ENCODE measurements around the gene KNOP1. TPM values are rescaled to one million over a fixed set of nuclear protein-coding genes. Genes with fewer than 3 reads are reported as not detected.

KNOP1 gene
- total RNA-seq, 1 experiment from 2014 or later: 24.5 TPM

DNA sequence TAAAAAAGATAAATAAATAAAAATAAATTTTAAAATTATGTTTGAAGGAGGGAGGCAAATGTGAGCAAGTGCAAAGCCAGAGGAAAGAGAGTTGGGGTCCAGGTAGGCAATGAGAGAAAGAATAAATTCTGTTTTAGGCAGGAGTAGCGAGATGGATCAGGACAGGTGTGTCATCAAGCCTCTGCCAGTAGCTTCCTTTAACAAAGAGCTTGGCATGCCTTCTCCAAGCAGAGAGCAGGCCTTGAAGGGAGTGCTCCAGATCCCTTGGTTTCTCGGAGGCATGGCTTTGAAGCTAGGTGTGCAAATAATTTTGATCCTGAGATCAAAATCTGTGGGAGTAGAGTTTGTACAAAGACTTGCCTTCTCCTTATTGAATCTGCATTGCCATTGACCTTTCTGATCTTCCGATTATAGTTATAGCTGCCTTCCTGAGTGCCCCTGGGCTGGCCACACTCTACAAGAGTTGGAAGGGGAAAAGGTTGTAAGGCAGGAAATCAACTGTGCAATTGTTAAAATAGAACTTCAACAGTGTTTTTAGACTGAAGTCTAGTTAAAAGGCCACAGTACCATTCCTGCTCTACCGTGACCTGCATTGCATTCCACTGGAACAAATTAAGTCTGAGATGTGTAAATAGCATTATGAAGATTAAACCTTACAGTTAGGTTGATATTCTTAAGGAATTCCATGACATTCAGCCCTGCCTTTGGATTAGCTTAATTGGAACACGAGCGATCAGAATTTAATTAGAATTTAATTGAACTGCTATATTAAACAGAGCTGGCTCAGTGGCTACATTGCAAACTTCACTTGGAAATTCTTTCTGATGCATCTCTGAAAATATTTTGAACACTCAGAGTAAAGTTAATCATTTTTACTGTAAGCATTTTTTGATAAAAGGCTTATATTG, 33.7 kb upstream of the KNOP1 start:
- TF ChIP-seq CTCF (IDR thresholded peaks at IDR 0.05; ENCODE audit: unreplicated experiment): no peak
- H3K4me1 Mint-ChIP-seq (ENCODE audit: insufficient read depth, unreplicated experiment): no peaks in the 10 kb centered on the region
- ChIA-PET CTCF (interaction anchor here (0.6 to 1.1 kb wide), 4 partner anchors 11 to 110 kb away, joined by 3 to 5 read pairs (median 4); no protein-coding TSS in a partner anchor), POLR2A (no interaction called here)
- no peak overlapping the region for H3K4me3 Mint-ChIP-seq (ENCODE audit: unreplicated experiment)
- H3K27me3 Mint-ChIP-seq (ENCODE audit: insufficient read depth, unreplicated experiment): no peaks in the 10 kb centered on the region
- no peak for DNase-seq (ENCODE audit: unreplicated experiment)
- no peaks in the 10 kb centered on the region for H3K9me3 Mint-ChIP-seq (ENCODE audit: unreplicated experiment)
- no TSS peak for BruUV-seq (replicated peaks)
- H3K36me3 Mint-ChIP-seq (ENCODE audit: insufficient read depth, unreplicated experiment): peaks cover 6% of the 10 kb centered on the region
- no peak overlapping the region for H3K27ac Mint-ChIP-seq (ENCODE audit: low read depth, unreplicated experiment)
- intact Hi-C loops (cut with micrococcal nuclease): no loop called here

GRCh38 chr16:19749571-19750080, 31.6 kb upstream of the KNOP1 start:
- POLR2A ChIA-PET: no interaction called here
- Mint-ChIP-seq H3K4me3 (ENCODE audit: unreplicated experiment) (no peak overlapping the region), H3K36me3 (ENCODE audit: insufficient read depth, unreplicated experiment) (peaks cover 6% of the 10 kb centered on the region), H3K4me1 (ENCODE audit: insufficient read depth, unreplicated experiment) (no peaks in the 10 kb centered on the region), H3K9me3 (ENCODE audit: unreplicated experiment) (no peaks in the 10 kb centered on the region), H3K27ac (ENCODE audit: low read depth, unreplicated experiment) (no peak overlapping the region), H3K27me3 (ENCODE audit: insufficient read depth, unreplicated experiment) (no peaks in the 10 kb centered on the region)
- DNase-seq (ENCODE audit: unreplicated experiment): no peak
- no peak for TF ChIP-seq CTCF (IDR thresholded peaks at IDR 0.05; ENCODE audit: unreplicated experiment)
- no TSS peak for BruUV-seq (replicated peaks)
- CTCF ChIA-PET: interaction anchor here (0.6 to 1.5 kb wide), 2 partner anchors 14 to 17 kb away, joined by 3 to 6 read pairs; no protein-coding TSS in a partner anchor
- intact Hi-C loops (cut with micrococcal nuclease): no loop called here

- intact Hi-C loops (cut with micrococcal nuclease): no loop called here
- Mint-ChIP-seq H3K4me3 (ENCODE audit: unreplicated experiment) (no peak overlapping the region), H3K4me1 (ENCODE audit: insufficient read depth, unreplicated experiment) (no peaks in the 10 kb centered on the region), H3K9me3 (ENCODE audit: unreplicated experiment) (no peaks in the 10 kb centered on the region), H3K27ac (ENCODE audit: low read depth, unreplicated experiment) (peak overlapping the region; percentile 8), H3K27me3 (ENCODE audit: insufficient read depth, unreplicated experiment) (no peaks in the 10 kb centered on the region), H3K36me3 (ENCODE audit: insufficient read depth, unreplicated experiment) (peaks cover 6% of the 10 kb centered on the region)
- no peak for TF ChIP-seq CTCF (IDR thresholded peaks at IDR 0.05; ENCODE audit: unreplicated experiment)
- ChIA-PET POLR2A (interaction anchor here (0.6 to 0.8 kb wide), 2 partner anchors 30 to 31 kb away, joined by 3 to 4 read pairs; partner anchors contain the start of genes IQCK and KNOP1), CTCF (interaction anchor here (1.5 kb wide), 1 partner anchor 13 kb away, joined by 6 read pairs; no protein-coding TSS in a partner anchor)
- BruUV-seq (replicated peaks): no TSS peak
- peak; percentile 3 for DNase-seq (ENCODE audit: unreplicated experiment)
Measured at GRCh38 chr16:19748389-19749168, 30.6 kb upstream of the KNOP1 start.

GRCh38 chr16:19746561-19746960, 28.5 kb upstream of the KNOP1 start:
- H3K9me3 Mint-ChIP-seq (ENCODE audit: unreplicated experiment): no peaks in the 10 kb centered on the region
- H3K4me1 Mint-ChIP-seq (ENCODE audit: insufficient read depth, unreplicated experiment): no peaks in the 10 kb centered on the region
- ChIA-PET POLR2A (no interaction called here), CTCF (interaction anchor here (2.1 kb wide), 1 partner anchor 163 kb away, joined by 6 read pairs; no protein-coding TSS in a partner anchor)
- TF ChIP-seq CTCF (IDR thresholded peaks at IDR 0.05; ENCODE audit: unreplicated experiment): no peak
- H3K27ac Mint-ChIP-seq (ENCODE audit: low read depth, unreplicated experiment): no peak overlapping the region
- intact Hi-C loops (cut with micrococcal nuclease): no loop called here
- no peak overlapping the region for H3K4me3 Mint-ChIP-seq (ENCODE audit: unreplicated experiment)
- H3K27me3 Mint-ChIP-seq (ENCODE audit: insufficient read depth, unreplicated experiment): no peaks in the 10 kb centered on the region
- BruUV-seq (replicated peaks): no TSS peak
- H3K36me3 Mint-ChIP-seq (ENCODE audit: insufficient read depth, unreplicated experiment): peaks cover 6% of the 10 kb centered on the region
- no peak for DNase-seq (ENCODE audit: unreplicated experiment)
